SK-N-SH treated with all-trans-retinoic acid at 6 μM for 48 hours (cell line): ENCODE data around the gene TBR1.

ENCODE experiments used
- ATAC-seq: fragments of 200-7000 bp; cut with Tn5 transposase; 3 replicates; pipeline ENCODE4 v1.9.1; 2020; ENCODE audit warnings: mild to moderate bottlenecking, moderate library complexity
- BACH2 ChIP-seq: fragments of 250-450 bp; sonication (Bioruptor Pico); IDR thresholded peaks from 2 replicates; pipeline ENCODE4 v1.9.0; 2021; ENCODE audit warnings: mild to moderate bottlenecking, borderline replicate concordance
- CSDC2 ChIP-seq: fragments of 250-450 bp; sonication (Bioruptor Pico); IDR thresholded peaks from 2 replicates; pipeline ENCODE4 v1.5.0; 2020; ENCODE audit warnings: mild to moderate bottlenecking, moderate library complexity
- CSRNP3 ChIP-seq: fragments of 250-450 bp; sonication (Bioruptor Pico); IDR thresholded peaks from 2 replicates; pipeline ENCODE4 v1.5.1; 2021; ENCODE audit warnings: mild to moderate bottlenecking, moderate library complexity
- ESRRG ChIP-seq: fragments of 250-450 bp; sonication (Bioruptor Pico); IDR thresholded peaks from 2 replicates; pipeline ENCODE4 v1.6.1; 2021; ENCODE audit warnings: mild to moderate bottlenecking
- GLIS3 ChIP-seq: fragments of 250-450 bp; sonication (Bioruptor Pico); IDR thresholded peaks from 2 replicates; pipeline ENCODE4 v1.5.0; 2020; ENCODE audit warnings: mild to moderate bottlenecking, moderate library complexity
- ISL1 ChIP-seq: fragments of 250-450 bp; sonication (Bioruptor Pico); IDR thresholded peaks from 2 replicates; pipeline ENCODE4 v2.1.2; 2022; ENCODE audit warnings: mild to moderate bottlenecking, moderate library complexity
- OSR1 ChIP-seq: fragments of 250-450 bp; sonication (Bioruptor Pico); IDR thresholded peaks from 2 replicates; pipeline ENCODE4 v1.8.0; 2022; ENCODE audit warnings: moderate library complexity, mild to moderate bottlenecking, inconsistent platforms
- PATZ1 ChIP-seq: fragments of 250-450 bp; sonication (Bioruptor Pico); IDR thresholded peaks from 2 replicates; pipeline ENCODE4 v1.8.0; 2020; ENCODE audit warnings: mild to moderate bottlenecking, moderate library complexity, borderline replicate concordance
- POU6F1 ChIP-seq: fragments of 250-450 bp; sonication (Bioruptor Pico); IDR thresholded peaks from 2 replicates; pipeline ENCODE4 v1.8.0; 2021; ENCODE audit warnings: low read depth, mild to moderate bottlenecking, moderate library complexity, borderline replicate concordance
- PPARA ChIP-seq: fragments of 250-450 bp; sonication (Bioruptor Pico); IDR thresholded peaks from 2 replicates; pipeline ENCODE4 v1.5.0; 2020; ENCODE audit warnings: mild to moderate bottlenecking, borderline replicate concordance
- RARB ChIP-seq: fragments of 250-450 bp; sonication (Bioruptor Pico); IDR thresholded peaks from 2 replicates; pipeline ENCODE4 v1.8.0; 2021; ENCODE audit warnings: mild to moderate bottlenecking, moderate library complexity
- SNAI2 ChIP-seq: fragments of 250-450 bp; sonication (Bioruptor Pico); IDR thresholded peaks from 2 replicates; pipeline ENCODE4 v1.5.0; 2020; ENCODE audit warnings: mild to moderate bottlenecking, moderate library complexity
- TCF4 ChIP-seq: fragments of 250-450 bp; sonication (Bioruptor Pico); IDR thresholded peaks from 2 replicates; pipeline ENCODE4 v1.8.0; 2021; ENCODE audit warnings: mild to moderate bottlenecking, moderate library complexity, borderline replicate concordance
- TOX ChIP-seq: fragments of 250-450 bp; sonication (Bioruptor Pico); IDR thresholded peaks from 2 replicates; pipeline ENCODE4 v1.8.0; 2021; ENCODE audit warnings: mild to moderate bottlenecking, moderate library complexity, borderline replicate concordance
- TSHZ2 ChIP-seq: fragments of 250-450 bp; sonication (Bioruptor Pico); IDR thresholded peaks from 2 replicates; pipeline ENCODE4 v1.5.0; 2020; ENCODE audit warnings: mild to moderate bottlenecking, moderate library complexity
- ZC3H10 ChIP-seq: fragments of 250-450 bp; sonication (Bioruptor Pico); IDR thresholded peaks from 2 replicates; pipeline ENCODE4 v1.5.1; 2021; ENCODE audit warnings: mild to moderate bottlenecking, moderate library complexity
- ZFP3 ChIP-seq: fragments of 250-450 bp; sonication (Bioruptor Pico); IDR thresholded peaks from 2 replicates; pipeline ENCODE4 v1.5.0; 2020; ENCODE audit warnings: mild to moderate bottlenecking, moderate library complexity
- ZFP30 ChIP-seq: fragments of 450-650 bp; formaldehyde crosslinking; IDR thresholded peaks from 2 replicates; pipeline ENCODE4 v1.5.0; 2022; ENCODE audit warnings: mild to moderate bottlenecking, moderate library complexity
- ZNF565 ChIP-seq: fragments of 450-650 bp; formaldehyde crosslinking; conservative IDR thresholded peaks from 2 replicates; pipeline ENCODE4 v1.5.0; 2020; ENCODE audit warnings: low read depth, mild to moderate bottlenecking, moderate library complexity
- ZNF70 ChIP-seq: fragments of 450-650 bp; formaldehyde crosslinking; IDR thresholded peaks from 2 replicates; pipeline ENCODE4 v1.5.0; 2020; ENCODE audit warnings: mild to moderate bottlenecking, moderate library complexity
- ZNF8 ChIP-seq: fragments of 450-650 bp; formaldehyde crosslinking; IDR thresholded peaks from 2 replicates; pipeline ENCODE4 v1.5.0; 2020; ENCODE audit warnings: mild to moderate bottlenecking, moderate library complexity

The TBR1 gene

GRCh38 chr2:161418715-161419637, 2.9 kb downstream of the TBR1 start:
- ATAC-seq, result peak; percentile 7; the same call in 1 of the 3 replicates

GRCh38 chr2:161419638-161420190, 3.6 kb downstream of the TBR1 start:
- no peak for ATAC-seq
- TF ChIP-seq ZFP3 (no peak), SNAI2 (no peak), ISL1 (no peak), TSHZ2 (CRISPR knock-in tag) (no peak), PPARA (CRISPR knock-in tag) (no peak), TOX (CRISPR knock-in tag) (no peak), CSRNP3 (CRISPR knock-in tag) (no peak), TCF4 (CRISPR knock-in tag) (no peak), ZNF565 (CRISPR knock-in tag) (no peak), ZNF70 (CRISPR knock-in tag) (no peak)
- TF ChIP-seq, all 23 proteins: peak for 0

More at GRCh38 chr2:161418715-161419637, 2.9 kb downstream of the TBR1 start:
- TF ChIP-seq ISL1 (no peak), CSRNP3 (CRISPR knock-in tag) (no peak), PPARA (CRISPR knock-in tag) (no peak), GLIS3 (no peak), POU6F1 (CRISPR knock-in tag) (no peak)

- no peak for ATAC-seq
- no peak for TF ChIP-seq ZFP3
These were observed 4.4 kb downstream of the TBR1 start for GRCh38 chr2:161420406-161421074.

GRCh38 chr2:161421686-161422085, 5.6 kb downstream of the TBR1 start:
- TF ChIP-seq TOX (CRISPR knock-in tag) (no peak), BACH2 (no peak), SNAI2 (no peak), ZNF8 (CRISPR knock-in tag) (no peak)
- TF ChIP-seq, all 23 proteins: peak for 0
- ATAC-seq, result no peak

- no peak for ATAC-seq
- TF ChIP-seq ZNF70 (CRISPR knock-in tag) (no peak), RARB (CRISPR knock-in tag) (no peak), ZFP30 (CRISPR knock-in tag) (no peak), ZNF565 (CRISPR knock-in tag) (no peak), OSR1 (CRISPR knock-in tag) (no peak), PPARA (CRISPR knock-in tag) (no peak), ZC3H10 (CRISPR knock-in tag) (no peak), TOX (CRISPR knock-in tag) (no peak), SNAI2 (no peak), ESRRG (no peak), CSRNP3 (CRISPR knock-in tag) (no peak), CSDC2 (CRISPR knock-in tag) (no peak), PATZ1 (CRISPR knock-in tag) (no peak), ZNF8 (CRISPR knock-in tag) (no peak)
These were observed 6.8 kb downstream of the TBR1 start for GRCh38 chr2:161422816-161423403.
